Progenitor cell of endocrine pancreas (in vitro differentiated cells): ENCODE measurements around the gene SYT11. TPM values are rescaled to one million over a fixed set of nuclear protein-coding genes. Genes with fewer than 3 reads are reported as not detected.

Experiments used
- DNase-seq: peaks from one replicate; pipeline ENCODE4 v3.0.0; 2021; ENCODE audit warnings: low spot score; ENCODE audit not compliant: unreplicated experiment
- H3K27ac Mint-ChIP-seq: 2 replicates; pipeline ENCODE4 v1.8.0; 2021; ENCODE audit warnings: mild to moderate bottlenecking, moderate library complexity, mixed read lengths
- H3K27me3 Mint-ChIP-seq: 2 replicates; pipeline ENCODE4 v1.8.0; 2021; ENCODE audit warnings: mixed read lengths
- H3K36me3 Mint-ChIP-seq: 2 replicates; pipeline ENCODE4 v1.8.0; 2022; ENCODE audit warnings: mixed read lengths; ENCODE audit not compliant: insufficient read depth
- H3K4me1 Mint-ChIP-seq: 2 replicates; pipeline ENCODE4 v1.8.0; 2021; ENCODE audit warnings: low read depth, mixed read lengths
- H3K4me3 Mint-ChIP-seq: 2 replicates; pipeline ENCODE4 v1.8.0; 2021; ENCODE audit warnings: low read depth, mild to moderate bottlenecking, moderate library complexity, mixed read lengths
- H3K9me3 Mint-ChIP-seq: 2 replicates; pipeline ENCODE4 v1.8.0; 2021; ENCODE audit warnings: low read depth, mixed read lengths
- total RNA-seq: library from RNA; stranded (reverse); gene quantifications from 2 replicates; pipeline ENCODE4 v1.2.1, GENCODE V29; 2021
- TF ChIP-seq, protein P1 (sequence below): fragments of 200-600 bp; sonication (generic); IDR thresholded peaks from one replicate; pipeline ENCODE4 v1.5.0; 2021; ENCODE audit warnings: antibody characterized with exemption, mild to moderate bottlenecking; ENCODE audit not compliant: unreplicated experiment

The SYT11 gene
- total RNA-seq, 1 donor from 2014 or later, result 1.7 TPM

DNA sequence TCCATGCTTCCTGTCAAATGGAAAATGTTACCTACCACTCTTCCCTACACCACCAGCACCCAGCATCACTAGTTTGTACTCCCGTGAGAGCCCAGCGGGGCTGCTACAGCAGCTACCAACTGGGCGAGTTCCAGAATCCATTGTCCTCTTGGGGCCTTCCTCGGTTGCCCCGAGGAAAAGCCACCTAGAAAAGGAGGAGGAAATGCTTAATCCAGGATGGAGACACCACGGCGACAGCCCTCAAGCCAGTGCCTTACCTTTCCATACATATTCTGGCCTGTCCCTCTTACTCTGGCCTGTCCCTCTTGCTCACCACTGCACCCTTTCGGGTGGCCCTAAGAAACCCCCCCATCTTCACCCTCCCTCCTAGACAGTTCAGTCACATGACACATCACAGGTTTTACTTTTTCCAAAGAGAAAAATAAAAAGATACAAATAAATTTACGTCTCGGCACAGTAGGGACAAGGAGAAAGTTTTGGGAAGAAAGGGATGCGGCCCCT is 51.3 kb downstream of the SYT11 start:
- Mint-ChIP-seq H3K4me1 (peaks cover 16% of the 10 kb centered on the region), H3K36me3 (peaks cover 18% of the 10 kb centered on the region), H3K4me3 (peak overlapping the region; percentile 92), H3K27me3 (no peaks in the 10 kb centered on the region), H3K9me3 (no peaks in the 10 kb centered on the region), H3K27ac (peak overlapping the region; percentile 91)
- TF ChIP-seq, protein P1, sequence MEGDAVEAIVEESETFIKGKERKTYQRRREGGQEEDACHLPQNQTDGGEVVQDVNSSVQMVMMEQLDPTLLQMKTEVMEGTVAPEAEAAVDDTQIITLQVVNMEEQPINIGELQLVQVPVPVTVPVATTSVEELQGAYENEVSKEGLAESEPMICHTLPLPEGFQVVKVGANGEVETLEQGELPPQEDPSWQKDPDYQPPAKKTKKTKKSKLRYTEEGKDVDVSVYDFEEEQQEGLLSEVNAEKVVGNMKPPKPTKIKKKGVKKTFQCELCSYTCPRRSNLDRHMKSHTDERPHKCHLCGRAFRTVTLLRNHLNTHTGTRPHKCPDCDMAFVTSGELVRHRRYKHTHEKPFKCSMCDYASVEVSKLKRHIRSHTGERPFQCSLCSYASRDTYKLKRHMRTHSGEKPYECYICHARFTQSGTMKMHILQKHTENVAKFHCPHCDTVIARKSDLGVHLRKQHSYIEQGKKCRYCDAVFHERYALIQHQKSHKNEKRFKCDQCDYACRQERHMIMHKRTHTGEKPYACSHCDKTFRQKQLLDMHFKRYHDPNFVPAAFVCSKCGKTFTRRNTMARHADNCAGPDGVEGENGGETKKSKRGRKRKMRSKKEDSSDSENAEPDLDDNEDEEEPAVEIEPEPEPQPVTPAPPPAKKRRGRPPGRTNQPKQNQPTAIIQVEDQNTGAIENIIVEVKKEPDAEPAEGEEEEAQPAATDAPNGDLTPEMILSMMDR, result no peak
- no peak for DNase-seq

DNA sequence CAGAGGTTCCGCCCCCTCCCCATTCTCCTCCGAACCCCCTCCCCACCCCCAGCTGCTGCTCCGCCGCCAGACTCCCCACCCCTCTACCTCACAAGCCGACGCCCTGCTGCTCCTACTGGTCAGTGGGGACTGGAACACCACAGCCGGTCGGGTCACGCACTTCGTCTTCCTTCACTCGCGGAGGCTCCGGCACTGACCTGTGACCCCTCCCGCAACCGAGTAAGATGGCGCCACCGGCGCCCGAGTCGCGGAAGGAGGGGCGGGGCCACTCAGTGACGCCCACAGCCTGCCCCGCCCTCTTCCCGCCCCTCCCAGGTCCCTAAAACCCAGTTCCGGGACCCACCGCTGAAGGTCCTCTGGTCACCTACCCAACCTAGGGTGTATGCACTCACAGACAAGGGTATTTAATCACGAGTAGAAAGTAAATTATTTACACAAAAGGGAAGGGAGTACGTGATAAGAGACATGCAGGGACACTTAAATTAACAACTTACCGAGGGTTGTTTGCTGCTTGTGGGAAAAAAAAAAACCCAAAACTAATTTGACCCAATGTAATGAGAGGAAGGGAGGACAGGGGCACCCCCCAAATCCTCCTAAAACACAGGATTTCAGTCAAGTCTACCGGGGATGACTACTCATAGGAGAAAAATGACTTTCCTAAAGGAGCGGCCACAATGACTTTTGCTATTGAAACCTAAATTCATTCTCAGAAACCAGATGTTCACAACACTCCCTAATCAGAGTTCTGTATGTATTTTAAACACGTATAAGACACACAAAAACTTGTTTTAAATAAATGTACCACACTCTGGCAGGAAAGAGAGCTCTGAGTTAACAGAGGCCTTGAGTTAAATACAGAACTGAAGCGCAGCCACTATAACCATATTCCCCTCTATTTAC is 52.0 kb downstream of the SYT11 start, which contains the start of gene RIT1:
TSS of gene RIT1 (minus strand) at position 194 of the 900 bp plus-strand sequence. CDS start 588 bp downstream, outside the sequence.
- no peaks in the 10 kb centered on the region for H3K9me3 Mint-ChIP-seq
- TF ChIP-seq, protein P1, result peak; percentile 11
- H3K4me3 Mint-ChIP-seq, result peak within 1 kb of the TSS; percentile 92
- DNase-seq, result peak; percentile 76
- peaks cover 16% of the 10 kb centered on the region for H3K4me1 Mint-ChIP-seq
- H3K27me3 Mint-ChIP-seq, result no peaks in the 10 kb centered on the region
- peaks cover 16% of the 10 kb centered on the region for H3K36me3 Mint-ChIP-seq
- H3K27ac Mint-ChIP-seq, result peak within 1 kb of the TSS; percentile 91

DNA sequence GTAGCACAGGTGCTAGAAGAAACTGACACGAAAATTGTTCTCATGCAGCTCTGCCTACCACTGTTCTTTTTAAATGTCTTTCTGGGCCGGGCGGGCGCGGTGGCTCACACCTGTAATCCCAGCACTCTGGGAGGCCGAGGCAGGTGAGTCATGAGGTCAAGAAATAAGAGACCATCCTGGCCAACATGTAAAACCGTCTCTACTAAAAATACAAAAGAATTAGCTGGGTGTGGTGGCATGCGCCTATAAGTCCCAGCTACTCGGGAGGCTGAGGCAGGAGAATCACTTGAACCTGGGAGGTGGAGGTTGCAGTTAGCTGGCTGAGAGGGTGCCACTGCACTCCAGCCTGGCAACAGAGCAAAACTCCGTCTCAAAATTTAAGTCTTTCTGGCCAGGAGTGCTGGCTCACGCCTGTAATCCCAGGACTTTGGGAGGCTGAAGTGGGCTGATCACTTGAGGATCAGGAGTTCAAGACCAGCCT is 52.7 kb downstream of the SYT11 start:
- H3K4me1 Mint-ChIP-seq, result peaks cover 16% of the 10 kb centered on the region
- no peak for DNase-seq
- no peaks in the 10 kb centered on the region for H3K27me3 Mint-ChIP-seq
- H3K9me3 Mint-ChIP-seq, result no peaks in the 10 kb centered on the region
- peaks cover 23% of the 10 kb centered on the region for H3K36me3 Mint-ChIP-seq
- TF ChIP-seq, protein P1, result no peak
- peak overlapping the region; percentile 92 for H3K4me3 Mint-ChIP-seq
- H3K27ac Mint-ChIP-seq, result peak overlapping the region; percentile 91

DNA sequence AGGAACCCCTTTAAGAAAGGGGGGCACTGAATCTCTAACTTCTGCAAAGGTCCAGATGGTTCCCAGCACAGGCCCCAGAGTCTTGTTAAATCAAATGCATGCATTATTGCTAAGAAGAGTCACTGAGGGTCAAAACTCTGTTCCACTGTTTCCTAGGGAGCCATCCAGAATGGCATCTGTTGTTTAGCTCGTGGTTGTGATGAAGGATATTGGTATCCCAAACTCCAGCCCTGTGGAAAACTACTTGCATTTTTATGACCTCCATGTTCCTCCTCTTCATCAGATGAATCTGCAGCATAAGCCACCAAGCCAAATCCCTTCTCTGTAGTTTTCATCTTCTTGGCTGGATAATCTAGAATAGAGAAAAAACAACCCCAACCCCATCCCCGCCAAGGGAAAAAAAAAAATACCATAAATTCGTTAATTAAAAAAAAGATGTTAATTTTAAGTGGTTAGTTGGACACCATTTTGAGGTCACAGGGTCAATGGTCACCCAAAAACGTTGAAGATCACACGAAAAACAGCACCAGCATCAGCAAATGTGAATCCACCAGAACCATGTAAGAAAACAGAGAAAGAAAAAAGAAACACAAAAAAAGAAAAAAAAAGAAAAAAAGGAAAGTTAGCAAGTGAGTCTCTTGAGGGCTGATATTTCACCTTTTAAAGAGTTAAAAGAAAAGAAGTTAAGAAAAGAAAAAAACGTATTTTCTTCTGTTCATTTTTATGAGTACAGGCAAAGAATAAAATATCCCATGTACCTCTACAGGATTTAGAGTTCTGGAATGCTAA is 54.8 kb downstream of the SYT11 start:
- DNase-seq, result no peak
- TF ChIP-seq, protein P1, result no peak
- Mint-ChIP-seq H3K27me3 (no peaks in the 10 kb centered on the region), H3K9me3 (no peaks in the 10 kb centered on the region), H3K36me3 (peaks cover 30% of the 10 kb centered on the region), H3K4me1 (peaks cover 16% of the 10 kb centered on the region), H3K27ac (no peak overlapping the region), H3K4me3 (no peak overlapping the region)

DNA sequence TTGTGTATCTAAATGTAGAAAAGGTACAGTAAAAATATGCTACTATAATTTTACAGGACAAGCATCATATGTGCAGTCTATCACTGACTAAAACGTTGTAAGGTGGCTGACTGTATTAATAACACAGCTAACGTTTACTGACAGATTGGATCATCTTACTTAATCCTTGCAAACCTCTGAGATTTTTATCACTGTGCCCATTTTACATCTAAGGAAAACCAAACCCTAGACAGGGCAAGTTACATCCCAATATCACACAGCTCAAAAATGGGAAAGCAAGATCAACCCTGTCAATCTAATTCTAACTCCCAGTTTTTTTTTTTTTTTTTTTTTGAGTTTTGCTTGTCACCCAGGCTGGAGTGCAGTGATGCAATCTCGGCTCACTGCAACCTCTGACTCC is 59.3 kb downstream of the SYT11 start:
- Mint-ChIP-seq H3K4me1 (no peaks in the 10 kb centered on the region), H3K9me3 (no peaks in the 10 kb centered on the region), H3K27ac (no peak overlapping the region), H3K36me3 (peaks cover 40% of the 10 kb centered on the region), H3K27me3 (no peaks in the 10 kb centered on the region), H3K4me3 (no peak overlapping the region)
- no peak for DNase-seq
- TF ChIP-seq, protein P1, result no peak
